GM12864 (cell line): ENCODE results near the gene HOXA3.

Experiments
- DNase-seq: peaks from one replicate; pipeline ENCODE4 v3.0.0-alpha.2; 2011; ENCODE audit warnings: low read depth
- H3K4me3 ChIP-seq: 2 replicates; pipeline ENCODE4 v1.5.1; 2011; ENCODE audit warnings: mild to moderate bottlenecking, low read depth, low read length, control low read depth
- TF ChIP-seq, protein P1 (sequence below): IDR thresholded peaks from 2 replicates; pipeline ENCODE4 v1.5.1; 2011; ENCODE audit warnings: low read depth, mild to moderate bottlenecking, moderate library complexity, low read length, control low read depth, inconsistent platforms; ENCODE audit errors: missing control alignments

The HOXA3 gene

DNA sequence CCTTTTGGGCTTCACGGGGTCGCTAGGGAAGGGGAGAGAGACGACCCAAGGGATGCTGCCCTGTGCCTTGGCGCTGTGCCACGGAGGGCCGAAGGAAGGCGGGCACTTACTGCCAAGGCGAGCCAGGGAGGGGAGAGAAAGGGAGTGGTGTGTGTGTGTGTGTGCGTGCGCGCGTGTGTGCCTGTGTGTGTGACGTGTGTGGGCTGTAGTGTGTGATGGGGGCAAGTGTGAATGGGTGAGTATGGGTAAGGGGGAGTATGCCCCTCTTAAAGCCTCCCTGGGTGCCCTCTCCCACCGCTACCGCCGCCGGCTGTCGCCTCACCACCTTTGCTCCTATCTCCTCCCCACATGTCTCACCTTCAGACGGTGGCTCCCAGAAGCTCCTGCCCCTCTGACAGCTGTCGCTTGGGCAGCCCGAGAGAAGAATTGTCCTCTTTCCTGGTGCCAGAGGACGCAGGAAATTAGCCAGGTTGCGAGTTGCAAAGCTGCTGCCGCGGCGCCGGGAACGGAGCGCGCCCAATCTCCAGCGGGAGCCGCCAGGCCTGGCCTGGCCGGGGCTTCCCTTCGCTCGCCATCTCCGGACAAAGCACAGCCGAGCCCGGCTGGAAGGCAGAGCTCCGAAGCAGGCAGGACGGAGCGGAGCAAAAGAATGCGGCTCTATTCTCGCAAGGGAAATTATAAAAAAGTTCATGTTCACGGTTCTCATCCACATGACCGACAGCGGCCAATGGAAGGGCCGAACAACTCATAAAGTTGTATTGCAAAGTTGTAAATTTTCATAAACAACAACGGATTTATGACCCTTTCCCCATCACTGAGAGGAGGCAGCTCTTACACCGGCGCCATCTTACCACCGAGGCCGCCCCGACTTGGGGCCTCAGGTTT, at the start of gene HOXA3:
Gene HOXA3 (minus strand): TSS at position 653 of the 885 bp plus-strand sequence. CDS start 41,943 bp downstream, outside the sequence.
- TF ChIP-seq, protein P1, sequence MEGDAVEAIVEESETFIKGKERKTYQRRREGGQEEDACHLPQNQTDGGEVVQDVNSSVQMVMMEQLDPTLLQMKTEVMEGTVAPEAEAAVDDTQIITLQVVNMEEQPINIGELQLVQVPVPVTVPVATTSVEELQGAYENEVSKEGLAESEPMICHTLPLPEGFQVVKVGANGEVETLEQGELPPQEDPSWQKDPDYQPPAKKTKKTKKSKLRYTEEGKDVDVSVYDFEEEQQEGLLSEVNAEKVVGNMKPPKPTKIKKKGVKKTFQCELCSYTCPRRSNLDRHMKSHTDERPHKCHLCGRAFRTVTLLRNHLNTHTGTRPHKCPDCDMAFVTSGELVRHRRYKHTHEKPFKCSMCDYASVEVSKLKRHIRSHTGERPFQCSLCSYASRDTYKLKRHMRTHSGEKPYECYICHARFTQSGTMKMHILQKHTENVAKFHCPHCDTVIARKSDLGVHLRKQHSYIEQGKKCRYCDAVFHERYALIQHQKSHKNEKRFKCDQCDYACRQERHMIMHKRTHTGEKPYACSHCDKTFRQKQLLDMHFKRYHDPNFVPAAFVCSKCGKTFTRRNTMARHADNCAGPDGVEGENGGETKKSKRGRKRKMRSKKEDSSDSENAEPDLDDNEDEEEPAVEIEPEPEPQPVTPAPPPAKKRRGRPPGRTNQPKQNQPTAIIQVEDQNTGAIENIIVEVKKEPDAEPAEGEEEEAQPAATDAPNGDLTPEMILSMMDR: no peak
- DNase-seq: no peak
- no peak within 1 kb of the TSS for H3K4me3 ChIP-seq

DNA sequence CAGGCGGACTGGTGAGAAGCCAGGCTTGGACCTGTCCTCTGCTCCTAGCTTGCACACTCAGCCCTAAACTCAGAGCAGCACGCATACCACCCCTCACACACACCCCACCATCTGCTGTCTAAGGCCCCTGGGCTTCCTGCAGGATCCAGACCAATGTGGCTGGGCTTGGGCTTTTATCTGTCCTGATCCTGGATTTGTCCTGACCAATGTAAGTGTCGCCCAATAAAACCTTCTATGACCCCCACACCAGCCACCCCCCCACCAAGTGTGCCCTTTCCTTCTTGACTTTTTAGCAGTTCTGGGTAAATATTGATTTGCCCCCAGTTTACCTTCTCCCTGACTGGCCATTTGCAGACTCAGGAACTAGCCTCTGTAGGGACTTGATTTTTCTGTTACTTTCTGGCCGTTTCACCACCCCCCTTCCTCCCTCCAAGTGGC, 49.2 kb upstream of the HOXA3 start:
- no peak for DNase-seq
- TF ChIP-seq, protein P1: no peak
- H3K4me3 ChIP-seq: no peak overlapping the region

DNA sequence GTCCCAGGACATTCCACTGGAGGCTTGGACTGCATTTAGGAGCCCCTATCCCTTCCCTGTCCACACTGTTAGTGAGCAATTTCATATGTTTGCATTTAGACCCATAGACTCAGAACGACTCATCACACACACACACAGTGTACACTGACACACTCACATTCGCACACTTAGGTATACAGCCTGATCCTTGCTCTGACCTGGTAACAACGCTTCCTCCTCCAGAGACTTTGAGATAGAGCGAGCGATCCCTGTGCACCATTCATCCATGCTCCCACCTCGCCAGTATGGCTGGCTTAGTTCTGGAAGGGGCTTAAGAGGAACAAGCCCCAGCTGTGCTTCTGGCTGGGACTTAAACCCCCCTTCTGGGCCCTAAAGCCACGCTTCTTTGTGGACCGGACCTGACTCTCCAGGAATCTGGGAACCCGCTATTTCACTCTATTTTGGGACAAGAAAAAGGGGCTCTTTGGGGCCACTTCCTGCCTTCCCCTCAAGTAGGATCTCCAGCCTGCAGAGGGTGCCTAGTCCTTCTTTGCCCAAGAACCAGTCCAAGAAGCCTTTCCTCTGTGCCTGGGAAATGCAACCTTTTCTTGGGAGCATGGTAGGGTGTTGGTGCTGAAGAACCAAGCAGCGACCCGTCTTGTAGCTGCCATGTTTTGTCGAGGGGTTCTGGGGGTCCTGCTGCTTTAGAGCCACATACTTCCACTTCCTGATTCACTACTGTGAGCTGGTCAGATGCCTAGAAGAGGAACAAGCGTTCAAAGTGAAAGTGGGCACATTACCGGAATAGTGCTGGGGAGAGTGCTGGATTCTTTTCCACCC, 48.6 kb upstream of the HOXA3 start:
- TF ChIP-seq, protein P1: no peak
- no peak for DNase-seq
- H3K4me3 ChIP-seq: no peak overlapping the region

DNA sequence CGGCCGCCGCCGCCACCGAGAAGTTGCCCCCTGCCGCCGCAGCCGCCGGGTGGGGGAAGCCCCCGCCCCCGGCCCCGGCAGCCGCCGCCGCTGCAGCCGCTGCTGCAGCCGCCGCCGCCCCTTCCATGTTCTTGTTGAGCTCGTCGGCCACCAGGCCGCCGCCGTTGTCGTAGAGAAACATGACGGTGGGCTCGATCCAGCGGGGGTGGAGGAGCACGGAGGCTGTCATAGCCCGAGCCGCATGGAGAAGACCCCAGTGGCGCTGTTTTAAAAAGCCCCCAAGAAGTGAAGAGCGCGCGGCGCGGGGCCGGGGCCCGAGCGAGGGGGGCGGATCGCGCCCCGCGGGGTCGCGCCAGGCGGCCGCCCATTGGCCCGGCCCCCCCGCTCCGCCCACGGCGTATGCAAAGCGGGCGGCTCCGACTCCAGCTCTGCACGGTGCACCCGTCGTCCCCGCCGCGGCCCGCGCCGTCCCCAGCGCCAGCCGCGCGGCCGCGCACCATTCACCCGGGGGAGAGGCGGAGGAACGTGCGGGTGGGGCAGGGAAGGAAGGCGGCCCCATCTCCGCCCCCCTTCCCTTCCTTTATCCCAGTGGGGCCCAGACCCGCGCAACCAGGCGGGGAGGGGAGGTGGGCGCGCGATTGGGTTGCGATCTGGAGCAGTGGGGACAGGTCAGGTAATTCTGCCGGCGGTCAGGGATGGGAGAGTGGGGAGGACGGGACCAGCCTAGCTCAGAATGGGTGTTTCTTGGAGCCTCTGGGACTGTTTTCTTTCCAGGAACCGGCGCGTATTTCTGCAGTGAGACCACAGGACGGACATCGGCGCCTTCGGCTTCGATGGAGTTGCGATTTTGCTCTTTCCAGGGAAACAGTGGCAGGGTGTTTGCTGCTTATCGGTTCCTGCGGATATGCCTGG, 47.7 kb upstream of the HOXA3 start, which contains the start of gene HOXA13:
Gene HOXA13 (minus strand): TSS at position 243 of the 912 bp plus-strand sequence. CDS start 14 bp downstream, at position 229.
- TF ChIP-seq, protein P1: no peak
- DNase-seq: no peak
- H3K4me3 ChIP-seq: peak within 1 kb of the TSS; percentile 20; the same call in 1 of the 2 replicates

DNA sequence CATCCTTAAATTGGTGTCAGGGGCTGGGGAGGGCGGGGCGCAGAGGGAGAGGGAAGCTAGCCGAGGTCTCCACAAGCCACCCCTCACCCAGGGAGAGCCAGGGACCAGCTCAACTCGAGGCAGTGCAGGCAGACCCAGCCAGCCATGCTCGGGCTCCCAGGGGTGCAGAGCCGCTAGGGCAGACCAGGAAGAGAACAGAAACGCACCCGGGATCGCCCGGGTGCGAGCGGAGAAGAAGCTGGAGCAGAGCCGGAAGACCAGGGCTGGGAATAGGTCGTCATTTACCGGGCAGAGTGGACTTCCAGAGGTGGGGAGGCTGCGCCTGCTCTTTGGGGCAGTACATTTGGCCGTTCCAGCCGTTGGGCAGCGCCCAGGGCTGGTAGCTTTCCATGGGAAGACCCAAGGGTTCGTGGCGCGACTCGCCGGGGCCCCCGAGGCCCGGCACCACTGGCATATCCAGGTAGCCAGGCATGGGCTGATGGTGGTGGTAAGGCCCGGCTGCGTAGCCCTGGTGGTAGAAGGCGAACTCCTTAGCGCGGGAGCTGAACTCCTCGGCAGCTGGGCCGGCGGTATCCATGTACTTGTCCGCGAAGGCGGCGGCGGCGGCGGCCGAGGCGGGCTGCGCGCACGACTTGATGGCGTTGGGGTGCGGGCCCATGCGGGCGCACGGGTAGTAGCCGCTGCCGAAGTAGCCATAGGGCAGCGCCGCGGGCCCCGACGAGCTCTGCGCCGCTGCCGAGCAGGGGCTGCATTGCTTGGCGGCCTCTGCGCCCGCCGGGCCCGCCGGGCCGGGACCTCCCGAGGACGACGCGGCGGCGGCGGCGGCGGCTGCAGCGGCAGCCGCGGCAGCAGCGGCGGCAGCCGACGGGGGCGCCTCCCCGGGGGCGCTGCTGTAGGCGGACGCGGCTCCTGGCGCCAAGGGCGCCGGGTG, 46.8 kb upstream of the HOXA3 start:
- TF ChIP-seq, protein P1: no peak
- H3K4me3 ChIP-seq: no peak overlapping the region
- no peak for DNase-seq
